Measurements from ENCODE around the gene SUN5. TPM values are rescaled to one million over a fixed set of nuclear protein-coding genes. Genes with fewer than 3 reads are reported as not detected.

Gene SUN5
- total and polyA plus RNA-seq, 8 donors, result not detected

GRCh38 chr20:33009214-33010132 is 5.2 kb upstream of the SUN5 start:
- DNase-seq (no peak), ATAC-seq (no peak)
- Histone ChIP-seq H3K36me3 (no peaks in the 10 kb centered on the region), H3K27me3 (peaks cover 0 to 35% of the 10 kb centered on the region in 2 donors), H3K9me3 (peaks cover 0 to 5% of the 10 kb centered on the region in 2 donors), H3K27ac (no peak overlapping the region), H3K4me1 (no peaks in the 10 kb centered on the region), H3K4me3 (no peak overlapping the region)
- TF ChIP-seq CTCF (IDR thresholded peaks at IDR 0.05), result no peak
- intact Hi-C loops (cut with DNase I), result no loop called here

GRCh38 chr20:33008336-33009213 is 4.3 kb upstream of the SUN5 start:
- Histone ChIP-seq H3K9me3 (peaks cover 0 to 5% of the 10 kb centered on the region in 2 donors), H3K36me3 (no peaks in the 10 kb centered on the region), H3K27me3 (peaks cover 0 to 27% of the 10 kb centered on the region in 2 donors), H3K4me3 (no peak overlapping the region), H3K4me1 (no peaks in the 10 kb centered on the region), H3K27ac (no peak overlapping the region)
- DNase-seq (no peak), ATAC-seq (no peak)
- intact Hi-C loops (cut with DNase I), result no loop called here
- no peak for TF ChIP-seq CTCF (IDR thresholded peaks at IDR 0.05)

GRCh38 chr20:33007376-33008335 is 3.4 kb upstream of the SUN5 start, which contains the start of gene BPIFB2:
TSS of gene BPIFB2 (plus strand) at chr20:33007704. CDS start at chr20:33008575, 871 bp downstream.
- ATAC-seq, result no peak
- no peak for TF ChIP-seq CTCF (IDR thresholded peaks at IDR 0.05)

GRCh38 chr20:33006776-33007375 is 2.6 kb upstream of the SUN5 start:
- H3K4me3 ChIP-seq, result no peak overlapping the region
- ATAC-seq (no peak), DNase-seq (no peak)
- no peaks in the 10 kb centered on the region for H3K36me3 ChIP-seq
- H3K9me3 ChIP-seq, result peaks cover 0 to 5% of the 10 kb centered on the region in 2 donors
- H3K27ac ChIP-seq, result no peak overlapping the region
- TF ChIP-seq CTCF (IDR thresholded peaks at IDR 0.05), result no peak
- no peaks in the 10 kb centered on the region for H3K4me1 ChIP-seq
- intact Hi-C loops (cut with DNase I), result no loop called here
- peaks cover 0 to 10% of the 10 kb centered on the region in 2 donors for H3K27me3 ChIP-seq

More at GRCh38 chr20:33007376-33008335, 3.4 kb upstream of the SUN5 start, which contains the start of gene BPIFB2:
- Histone ChIP-seq H3K27me3 (peaks cover 0 to 17% of the 10 kb centered on the region in 2 donors), H3K9me3 (peaks cover 0 to 5% of the 10 kb centered on the region in 2 donors), H3K4me1 (no peaks in the 10 kb centered on the region), H3K4me3 (no peak within 1 kb of the TSS), H3K36me3 (no peaks in the 10 kb centered on the region), H3K27ac (no peak within 1 kb of the TSS)
- intact Hi-C loops (cut with DNase I), result no loop called here
- DNase-seq, result no peak

Data from left lung (tissue), 10 donors.